HG03139 (cell line): ENCODE measurements around the gene NME5.
"Not testable (repeated sequence)": the region's sequence is repeated elsewhere in the genome, so short reads cannot be mapped to it uniquely, and the experiment has no call there.

ENCODE experiments used
- ATAC-seq: cut with Tn5 transposase; IDR thresholded peaks from one replicate; pipeline ENCODE4 v1.9.1; 2021; ENCODE audit not compliant: unreplicated experiment

NME5 gene

DNA sequence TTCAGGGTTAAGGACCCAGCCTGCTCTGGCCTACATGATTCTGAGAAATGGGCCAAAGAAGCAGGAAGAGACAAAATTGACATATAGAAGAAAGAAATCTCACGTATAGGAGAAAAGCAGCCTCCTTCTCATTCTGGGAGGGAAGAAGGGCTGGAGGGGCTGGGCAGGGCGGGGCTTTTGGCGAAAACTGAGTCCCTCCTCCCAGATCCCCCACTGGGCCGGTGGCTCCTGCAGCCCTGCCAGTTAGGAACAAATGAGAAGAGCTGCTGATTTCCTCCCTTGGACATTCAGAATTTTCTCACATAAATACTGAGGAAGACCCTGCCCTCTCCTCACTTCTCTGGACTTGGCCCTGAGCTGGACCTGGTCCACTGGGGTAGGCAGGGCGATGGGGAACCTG is 55.5 kb downstream of the NME5 start, which contains the start of gene WNT8A:
Gene WNT8A (plus strand): TSS at position 332 of the 400 bp plus-strand sequence. CDS start 95 bp downstream, outside the sequence.
- no peak for ATAC-seq

DNA sequence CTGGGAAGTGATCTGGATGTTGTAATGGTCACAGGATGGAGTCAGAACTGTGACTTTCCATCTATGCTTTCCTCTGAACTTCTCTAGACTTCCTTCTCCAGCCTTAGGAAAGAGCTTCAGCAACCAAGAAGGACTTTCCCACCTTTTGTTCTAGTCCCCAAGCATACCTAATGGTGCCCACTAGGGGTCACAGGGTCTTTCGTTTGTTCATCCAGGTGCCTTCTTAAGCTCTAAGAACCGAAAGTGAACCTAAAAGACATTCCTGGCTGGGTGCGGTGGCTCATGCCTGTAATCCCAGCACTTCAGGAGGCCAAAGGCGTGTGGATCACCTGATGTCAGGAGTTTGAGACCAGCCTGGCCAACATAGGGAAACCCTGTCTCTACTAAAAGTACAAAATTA is 57.2 kb downstream of the NME5 start:
- ATAC-seq: no peak

DNA sequence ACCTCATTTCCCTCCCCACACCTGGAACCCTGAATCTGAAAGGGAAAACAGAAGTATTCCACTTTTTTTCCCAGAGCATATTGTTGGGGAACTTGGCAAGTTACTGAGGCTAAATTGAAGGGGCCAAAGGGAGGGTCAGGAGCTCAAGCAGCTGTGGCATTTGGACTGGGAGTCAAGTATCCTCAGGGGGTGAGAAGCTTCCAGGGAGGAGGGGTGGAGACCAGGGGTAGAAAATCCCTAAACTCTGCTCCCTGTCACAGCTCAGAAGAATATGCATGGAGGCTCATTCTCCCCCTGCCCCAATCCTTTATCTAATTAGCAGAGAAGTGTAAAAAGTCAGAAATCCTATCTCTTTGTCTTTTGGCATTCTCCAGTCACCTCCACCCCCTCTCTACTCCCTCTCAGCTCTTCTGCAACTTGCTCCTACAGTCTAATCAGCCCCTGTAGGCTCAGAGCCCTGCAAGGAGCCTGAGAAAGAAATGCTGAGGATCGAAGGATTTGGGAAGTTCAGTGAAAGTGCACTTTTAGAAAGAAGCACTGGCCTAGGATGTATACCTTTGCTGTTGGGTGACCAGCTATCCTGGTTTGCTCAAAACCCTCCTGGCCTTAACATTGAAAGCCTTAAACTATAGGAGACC is 61.1 kb downstream of the NME5 start:
- no peak for ATAC-seq

DNA sequence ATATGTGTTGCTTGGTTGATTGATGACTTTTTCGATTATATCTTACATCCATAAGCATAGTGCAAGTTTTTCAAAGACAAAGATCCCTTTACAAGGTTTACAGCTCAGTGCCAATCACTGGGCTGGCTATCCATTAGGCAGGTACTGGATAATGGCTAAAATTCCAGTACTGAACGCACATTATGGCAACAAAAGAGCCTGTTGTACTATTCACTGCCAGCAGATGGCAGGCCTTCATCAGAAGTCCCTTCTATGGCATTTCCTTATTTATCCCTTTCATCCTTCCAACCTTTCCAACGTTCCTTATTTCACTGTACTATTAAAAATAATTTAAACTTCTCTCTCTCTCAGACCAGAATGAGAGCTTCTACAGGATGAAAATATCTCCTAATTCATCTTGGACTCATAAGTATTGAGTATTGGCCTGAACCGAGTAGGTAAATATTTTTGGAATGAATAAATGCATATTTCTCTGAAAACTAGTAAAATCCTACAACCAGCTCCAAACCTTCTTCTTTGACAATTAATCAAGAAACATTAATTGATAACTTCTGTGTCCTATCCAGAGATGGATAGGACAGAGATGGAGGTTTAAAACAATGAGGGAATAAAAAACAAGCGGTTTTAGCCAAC is 62.0 kb downstream of the NME5 start:
- ATAC-seq: no peak

DNA sequence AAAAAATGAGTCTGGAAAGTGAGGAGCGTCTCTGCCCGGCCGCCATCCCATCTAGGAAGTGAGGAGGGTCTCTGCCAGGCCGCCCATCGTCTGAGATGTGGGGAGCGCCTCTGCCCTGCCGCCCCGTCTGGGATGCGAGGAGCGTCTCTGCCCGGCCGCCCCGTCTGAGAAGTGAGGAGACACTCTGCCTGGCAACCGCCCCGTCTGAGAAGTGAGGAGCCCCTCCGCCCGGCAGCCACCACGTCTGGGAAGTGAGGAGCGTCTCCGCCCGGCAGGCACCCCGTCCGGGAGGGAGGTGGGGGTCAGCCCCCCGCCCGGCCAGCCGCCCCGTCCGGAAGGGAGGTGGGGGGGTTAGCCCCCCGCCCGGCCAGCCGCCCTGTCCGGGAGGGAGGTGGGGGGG is 69.2 kb downstream of the NME5 start:
- not testable (repeated sequence) for ATAC-seq

DNA sequence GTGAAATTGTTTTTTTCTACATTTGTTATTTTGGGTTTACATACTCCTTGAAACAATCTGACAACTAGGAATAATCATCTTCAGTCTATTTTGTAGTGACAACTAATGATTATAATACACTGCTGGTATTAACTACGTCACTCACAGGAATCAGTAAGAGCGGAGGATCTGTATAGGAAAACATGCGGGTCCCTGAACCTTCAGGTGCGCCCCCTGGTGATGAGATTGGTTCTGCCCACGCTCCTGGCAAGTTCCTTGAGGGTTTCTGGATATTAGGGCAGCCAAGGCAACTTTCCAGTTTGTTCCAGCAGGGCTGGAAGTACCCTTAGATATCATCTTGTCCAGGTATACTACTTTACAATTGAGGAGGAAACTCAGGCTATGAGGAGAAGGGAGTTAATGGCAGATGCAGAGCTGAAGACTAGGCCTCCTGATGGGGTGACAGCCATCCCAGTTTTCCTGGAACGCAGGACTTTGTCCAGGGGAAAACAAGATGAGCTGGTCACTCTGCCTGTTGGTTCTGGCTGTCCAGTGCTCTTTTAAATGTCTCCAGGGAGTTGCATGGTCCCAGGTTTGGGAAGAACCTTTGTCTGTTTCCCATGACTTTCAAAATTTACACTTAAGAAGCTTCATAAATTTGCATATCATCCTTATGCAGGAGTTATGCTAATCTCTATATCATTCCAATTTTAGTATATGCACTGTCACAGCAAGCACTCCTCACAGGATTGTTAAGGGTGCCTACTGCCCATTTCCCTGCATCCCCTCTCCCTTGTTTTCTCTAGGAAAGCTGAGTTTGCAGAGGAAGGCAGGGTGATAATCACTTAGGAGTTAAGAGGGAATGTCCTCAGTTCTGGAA is 70.3 kb downstream of the NME5 start:
- ATAC-seq: no peak

DNA sequence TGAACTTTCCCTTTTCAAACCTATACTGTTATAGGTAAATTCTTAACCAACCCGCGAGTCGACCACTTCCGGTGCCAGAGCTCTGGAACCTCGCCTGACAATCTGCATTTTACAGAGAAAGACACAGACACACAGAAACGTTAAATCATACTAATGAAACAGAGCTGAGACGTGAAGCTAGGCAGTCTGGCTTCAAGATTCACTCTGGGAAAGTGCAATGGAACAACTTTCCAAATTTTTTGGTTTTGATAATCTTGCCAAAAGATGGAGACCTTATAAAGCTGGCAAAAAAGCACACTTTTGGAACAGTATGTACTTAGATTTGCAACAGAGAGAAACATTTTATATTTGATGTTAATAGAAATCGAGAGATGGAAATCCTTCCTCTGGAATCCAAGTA is 71.3 kb downstream of the NME5 start:
- ATAC-seq: no peak
